K562 (cell line): ENCODE measurements around the gene AMBRA1. TPM values are rescaled to one million over a fixed set of nuclear protein-coding genes. Genes with fewer than 3 reads are reported as not detected.

ENCODE experiments used
- ATAC-seq: fragments of 200-7000 bp; cut with Tn5 transposase; 3 replicates; pipeline ENCODE4 v1.9.1; 2020; ENCODE audit warnings: moderate library complexity
- BruUV-seq: library from RNA; stranded (reverse); fragments of 400-500 nt; replicated peaks from 2 replicates; lab custom pipeline; 2021; lab: Mats Ljungman, UMichigan
- CTCF ChIA-PET: fragments of 300-600 bp; formaldehyde crosslinking; extraction: SDS; loops from one replicate; lab custom pipeline; 2021; ENCODE audit warnings: low intra/inter-chr PET ratio; lab: Yijun Ruan, JAX
- POLR2A ChIA-PET: fragments of 300-600, 350-650 bp; sonication (Branson Sonifier 250); formaldehyde crosslinking; extraction: SDS; loops from one replicate; lab custom pipeline; 2021; ENCODE audit warnings: antibody characterized with exemption, inconsistent platforms; lab: Yijun Ruan, JAX
- DNase-seq, 4 experiments: peaks; one replicate each; pipeline versions ENCODE4 v3.0.0 to v3.0.0-alpha.2; 2011 to 2018; ENCODE audit warnings: low spot score in 3 of 4, mixed read lengths in 3 of 4; ENCODE audit errors: extremely low read depth in 1 of 4
- FAIRE-seq: peaks from 2 replicates; lab custom pipeline; 2011; peaks lifted over from hg19 to GRCh38; lab: Jason Lieb, UNC
- H2AFZ ChIP-seq: 2 replicates; pipeline ENCODE4 v1.6.0; 2011; ENCODE audit warnings: low read depth, low read length, control low read depth, inconsistent platforms
- H3K27ac ChIP-seq: fragments of 200-600 bp; 3 replicates; pipeline ENCODE4 v1.8.0; 2011; ENCODE audit warnings: low read depth, mild to moderate bottlenecking, control low read depth, inconsistent platforms, low read length, moderate library complexity, mixed read lengths; ENCODE audit errors: extremely low read depth
- H3K27me3 ChIP-seq, 2 experiments: fragments of 300-600 bp in 1 of 2; 2 replicates in 1 of 2; 3 replicates in 1 of 2; pipeline versions ENCODE4 v1.6.0 to v1.8.0; 2011; ENCODE audit warnings: inconsistent platforms in 2 of 2, low read length in 2 of 2, mild to moderate bottlenecking in 1 of 2, mixed read lengths in 1 of 2, moderate library complexity in 1 of 2; ENCODE audit not compliant: control insufficient read depth in 2 of 2, insufficient read depth in 2 of 2
- H3K36me3 ChIP-seq: fragments of 300-600 bp; 3 replicates; pipeline ENCODE4 v1.8.0; 2011; ENCODE audit warnings: mild to moderate bottlenecking, low read length, inconsistent platforms; ENCODE audit not compliant: control insufficient read depth, insufficient read depth
- H3K4me1 ChIP-seq, 2 experiments: fragments of 200-600 bp in 1 of 2; replicated peaks in 1 of 2; 2 replicates in 1 of 2; 3 replicates in 1 of 2; pipeline versions ENCODE4 v1.5.1 to v1.8.0; 2011; ENCODE audit warnings: inconsistent platforms in 2 of 2, low read length in 2 of 2, mild to moderate bottlenecking in 1 of 2, mixed read lengths in 1 of 2, moderate library complexity in 1 of 2; ENCODE audit not compliant: control insufficient read depth in 2 of 2, insufficient read depth in 2 of 2
- H3K4me2 ChIP-seq: 2 replicates; pipeline ENCODE4 v1.6.1; 2011; ENCODE audit warnings: low read length, control low read depth, inconsistent platforms, mixed read lengths; ENCODE audit not compliant: insufficient read depth
- H3K4me3 ChIP-seq: fragments of 200-600 bp; sonication (generic), shearing (Covaris generic); 2 replicates; pipeline ENCODE4 v1.5.1; 2016; ENCODE audit warnings: control low read depth, inconsistent platforms
- H3K79me2 ChIP-seq: fragments of 200-600 bp; 3 replicates; pipeline ENCODE4 v1.8.0; 2011; ENCODE audit warnings: low read length, inconsistent platforms; ENCODE audit not compliant: control insufficient read depth, insufficient read depth
- H3K9ac ChIP-seq, 2 experiments: 2 replicates each; pipeline versions ENCODE4 v1.6.0 to v1.6.1; 2011; ENCODE audit warnings: low read depth in 2 of 2, low read length in 2 of 2, control low read depth in 1 of 2, inconsistent platforms in 1 of 2, mild to moderate bottlenecking in 1 of 2, mixed read lengths in 1 of 2; ENCODE audit not compliant: insufficient read depth in 1 of 2
- H3K9me1 ChIP-seq: one replicate; pipeline ENCODE4 v1.6.0; 2011; ENCODE audit warnings: inconsistent platforms, mild to moderate bottlenecking, low read length, moderate library complexity; ENCODE audit not compliant: control insufficient read depth, insufficient read depth
- H3K9me3 ChIP-seq: replicated peaks from 2 replicates; pipeline ENCODE4 v1.5.1; 2011; ENCODE audit warnings: low read depth, low read length, inconsistent platforms; ENCODE audit not compliant: control insufficient read depth, insufficient read depth
- H4K20me1 ChIP-seq: replicated peaks from 2 replicates; pipeline ENCODE4 v1.6.1; 2011; ENCODE audit warnings: low read length, inconsistent platforms, mixed read lengths; ENCODE audit not compliant: control insufficient read depth, insufficient read depth
- BRD4 ChIP-seq: fragments of 200-600 bp; sonication (generic); IDR thresholded peaks from 2 replicates; pipeline ENCODE4 v1.6.1; 2017; ENCODE audit warnings: inconsistent platforms
- CBX5 ChIP-seq: IDR thresholded peaks from 2 replicates; pipeline ENCODE4 v1.6.1; 2014; ENCODE audit warnings: low read depth, borderline replicate concordance
- ZNF668 ChIP-seq: fragments of 250-450 bp; sonication (Bioruptor Pico); IDR thresholded peaks from 2 replicates; pipeline ENCODE4 v1.8.0; 2022; ENCODE audit warnings: mild to moderate bottlenecking, inconsistent platforms
- WGBS: fragments of 100-300 bp; shearing (Covaris generic); methylation state at CpG from one replicate; pipeline ENCODE4 v1.1.6; 2016; ENCODE audit warnings: low coverage, mixed read lengths; ENCODE audit not compliant: insufficient coverage; ENCODE audit errors: missing lambda C conversion rate; 5-methylcytosine and 5-hydroxymethylcytosine counted together
- in situ Hi-C: fragments of 300-500 bp; cut with MboI; formaldehyde crosslinking; loops from 4 replicates; pipeline ENCODE4 v1.15.0; 2018; ENCODE audit warnings: inconsistent platforms, mixed read lengths
- intact Hi-C: fragments of 100-400 bp; cut with micrococcal nuclease; formaldehyde crosslinking; loops from 2 replicates; pipeline ENCODE4 v1.14.2; 2022
- polyA plus RNA-seq, 8 experiments: library from polyadenylated mRNA; depleted of rRNA in 4 of 8; stranded (reverse) in 5 of 8; unstranded in 3 of 8; fragments of >200 nt; fragmentation: Nextera tagmentation in 2 of 8; fragmentation: Illumina TruSeq in 1 of 8; extraction: Ambion mirVana in 2 of 8; extraction: Trizol in 1 of 8; gene quantifications; 2 replicates each; pipeline versions ENCODE4 v1.2.1 to v1.2.3, GENCODE V29; 2011 to 2014; ENCODE audit warnings: inconsistent platforms in 1 of 8, missing spikeins in 1 of 8
- total RNA-seq, 7 experiments: library from RNA; depleted of rRNA in 6 of 7; stranded (reverse); fragments of >200 nt in 6 of 7; fragmentation: Illumina TruSeq in 2 of 7; extraction: Trizol in 2 of 7; gene quantifications; 2 replicates each; pipeline versions ENCODE4 v1.2.1 to v1.2.3, GENCODE V29; 2011 to 2021; ENCODE audit warnings: low replicate concordance in 1 of 7

Gene AMBRA1
- total and polyA plus RNA-seq, 9 of the 15 experiments (the other 6 are each of a cell fraction or from before 2014, with no cell fraction given): 0.15 to 24.5 (median 13.0) TPM

DNA sequence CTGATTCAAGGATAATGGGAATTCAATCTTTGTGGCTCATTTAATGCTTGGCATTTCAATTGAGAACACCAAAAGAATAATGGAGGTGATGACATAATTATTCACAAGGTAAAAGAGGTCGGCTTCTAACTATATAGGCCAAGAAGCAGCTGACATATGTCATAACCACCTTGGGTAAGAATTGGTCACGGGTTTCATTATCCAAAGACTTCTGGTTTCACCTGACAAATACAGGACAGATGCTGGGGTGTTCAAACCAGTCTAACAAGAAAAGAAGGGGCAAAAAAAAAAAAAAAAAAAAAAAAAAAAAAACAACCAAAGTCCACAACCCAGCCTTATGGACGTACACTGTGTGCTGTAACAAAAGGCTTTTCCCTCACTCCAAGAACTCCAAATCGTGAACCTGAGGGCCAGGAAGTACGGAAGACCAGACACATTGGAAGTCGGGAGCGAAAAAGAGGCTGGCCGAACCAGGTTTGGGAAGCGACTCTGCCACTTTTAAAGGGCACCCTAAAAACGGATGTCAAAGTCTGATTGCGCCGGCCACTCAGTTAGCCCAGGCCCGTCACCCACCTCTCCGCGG lies 22.8 kb upstream of the AMBRA1 start (continued):
- no peak for TF ChIP-seq CBX5

- CTCF ChIA-PET: interaction anchor here (1.0 kb wide), 1 partner anchor 282 kb away, joined by 6 read pairs; no protein-coding TSS in a partner anchor
- Histone ChIP-seq H3K27me3 (no peaks in the 10 kb centered on the region), H3K4me2 (peak overlapping the region; percentile 99), H3K9me1 (no peaks in the 10 kb centered on the region), H4K20me1 (no peaks in the 10 kb centered on the region), H3K4me1 (peaks cover 27 to 28% of the 10 kb centered on the region in 2 experiments; a peak in 4 of 5 replicates)
- TF ChIP-seq BRD4 (no peak), ZNF668 (CRISPR knock-in tag) (no peak)
- TF ChIP-seq, all 486 proteins: peak for 0
- peaks cover 51% of the 10 kb centered on the region for H3K79me2 ChIP-seq
- intact Hi-C loops: loop anchor here (2.0 to 5.0 kb wide), 4 partner anchors 19 to 228 kb away; no protein-coding TSS in a partner anchor
- POLR2A ChIA-PET: interaction anchor here (0.6 to 2.2 kb wide), 10 partner anchors 12 to 1124 kb away, joined by 3 to 13 read pairs (median 3); partner anchors contain the start of gene AMBRA1
- DNase-seq (peak in 1 of 4 experiments; percentile 29), FAIRE-seq (no peak), ATAC-seq (no peak)
- H3K27ac ChIP-seq: peak overlapping the region; percentile 100; the same call in 2 of the 3 replicates
- peaks cover 7% of the 10 kb centered on the region; the same call in 2 of the 3 replicates for H3K36me3 ChIP-seq
- whole genome bisulfite sequencing: 52% methylated on average over 7 of the region's 7 CpGs
- H3K9me3 ChIP-seq: no peaks in the 10 kb centered on the region
- 0 out of 2 replicates have a peak overlapping the region, but pooled peaks have one; percentile 1 for H3K4me3 ChIP-seq
- 0 out of 2 replicates have a peak overlapping the region, but pooled peaks have one; percentile 21 for H2AFZ ChIP-seq
- in situ Hi-C loops: no loop called here
- BruUV-seq: no TSS peak
- peak overlapping the region; percentile 60 to 100; a peak in 3 of 4 replicates for H3K9ac ChIP-seq
These were observed 21.9 kb upstream of the AMBRA1 start for GRCh38 chr11:46615756-46616155.
